A673 (cell line): ENCODE results near the gene MIER2. TPM values are rescaled to one million over a fixed set of nuclear protein-coding genes. Genes with fewer than 3 reads are reported as not detected.

ENCODE experiments used
- BruUV-seq: library from RNA; stranded (reverse); fragments of 400-500 nt; replicated peaks from 2 replicates; lab custom pipeline; 2021; lab: Mats Ljungman, UMichigan
- CTCF ChIA-PET: fragments of 300-600 bp; sonication (Branson Sonifier 250); formaldehyde crosslinking; loops from one replicate; lab custom pipeline; 2022; ENCODE audit warnings: antibody characterized with exemption; lab: Charles Lee
- POLR2A ChIA-PET: fragments of 300-600 bp; sonication (Branson Sonifier 250); formaldehyde crosslinking; loops from one replicate; lab custom pipeline; 2022; ENCODE audit warnings: antibody characterized with exemption; ENCODE audit not compliant: low non-redundant PET; lab: Charles Lee
- DNase-seq: peaks from one replicate; pipeline ENCODE4 v3.0.0-alpha.2; 2015; ENCODE audit warnings: low spot score
- H3K27ac ChIP-seq: fragments of 200-600 bp; sonication (generic); 2 replicates; pipeline ENCODE4 v1.5.1; 2016; ENCODE audit warnings: mixed run types, low read depth, mild to moderate bottlenecking, mixed read lengths, antibody characterized with exemption, low read length; ENCODE audit not compliant: poor library complexity, severe bottlenecking
- H3K27me3 ChIP-seq: fragments of 200-600 bp; sonication (generic); replicated peaks from 2 replicates; pipeline ENCODE4 v1.6.1; 2017; ENCODE audit warnings: mixed run types, low read depth, mild to moderate bottlenecking, mixed read lengths, antibody characterized with exemption, low read length; ENCODE audit not compliant: insufficient read depth, poor library complexity
- H3K36me3 ChIP-seq: fragments of 200-600 bp; sonication (generic); 2 replicates; pipeline ENCODE4 v1.6.1; 2016; ENCODE audit warnings: mixed run types, mild to moderate bottlenecking, mixed read lengths, antibody characterized with exemption, low read length; ENCODE audit not compliant: insufficient read depth, poor library complexity, severe bottlenecking
- H3K4me1 ChIP-seq: fragments of 200-600 bp; sonication (generic); 2 replicates; pipeline ENCODE4 v1.6.1; 2017; ENCODE audit warnings: mixed run types, mild to moderate bottlenecking, mixed read lengths, antibody characterized with exemption, low read length; ENCODE audit not compliant: insufficient read depth, poor library complexity, severe bottlenecking
- H3K4me3 ChIP-seq: fragments of 200-600 bp; sonication (generic); 2 replicates; pipeline ENCODE4 v1.5.1; 2016; ENCODE audit warnings: low read depth, mixed run types, mild to moderate bottlenecking, mixed read lengths, low read length; ENCODE audit not compliant: poor library complexity, severe bottlenecking
- H3K9me3 ChIP-seq: fragments of 200-600 bp; sonication (generic); 2 replicates; pipeline ENCODE4 v1.6.1; 2016; ENCODE audit warnings: mixed run types, low read depth, mild to moderate bottlenecking, mixed read lengths, antibody characterized with exemption, low read length; ENCODE audit not compliant: poor library complexity, severe bottlenecking
- EZH2 ChIP-seq: fragments of 200-600 bp; sonication (generic); IDR thresholded peaks from 2 replicates; pipeline ENCODE4 v1.6.1; 2017; ENCODE audit warnings: borderline replicate concordance, low read depth, mild to moderate bottlenecking, mixed read lengths, antibody characterized with exemption, low read length; ENCODE audit not compliant: poor library complexity, severe bottlenecking
- intact Hi-C: fragments of 100-400 bp; cut with micrococcal nuclease; formaldehyde crosslinking; loops from one replicate; pipeline ENCODE4 v1.10.0; 2022; ENCODE audit not compliant: unreplicated experiment
- total RNA-seq: library from RNA; stranded (reverse); gene quantifications from 2 replicates; pipeline ENCODE4 v1.2.3, GENCODE V29; 2021
- TF ChIP-seq, protein P1 (sequence below): fragments of 300-800, 200-600 bp; sonication (generic); conservative IDR thresholded peaks from 2 replicates; pipeline ENCODE4 v1.5.1; 2017; ENCODE audit warnings: low read depth, mild to moderate bottlenecking, antibody characterized with exemption, low read length, moderate library complexity, mixed read lengths

The MIER2 gene
- total RNA-seq, 1 experiment from 2014 or later: 47.8 TPM

DNA sequence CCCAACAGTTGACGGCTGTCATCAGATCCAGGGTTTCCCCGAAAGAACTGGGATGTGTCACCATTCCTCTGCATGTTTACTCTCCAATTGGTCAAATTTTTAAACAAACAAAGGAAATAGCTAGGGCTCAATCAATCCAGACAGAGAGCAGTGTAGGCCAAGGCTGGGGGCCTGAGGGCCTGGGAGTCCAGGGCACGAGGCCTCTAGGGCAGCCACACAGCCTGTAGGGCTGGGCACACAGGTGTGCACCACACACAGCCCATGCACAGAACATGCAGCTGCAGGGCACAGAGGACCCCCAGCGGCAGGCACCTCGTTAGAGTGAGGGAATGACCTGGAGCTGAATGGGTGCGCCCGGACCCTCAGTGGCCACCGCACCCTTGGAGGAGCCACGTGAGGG is 9.5 kb downstream of the MIER2 start:
- intact Hi-C loops: no loop called here
- ChIA-PET CTCF (no interaction called here), POLR2A (no interaction called here)
- peaks cover 4% of the 10 kb centered on the region for H3K9me3 ChIP-seq
- H3K27ac ChIP-seq: no peak overlapping the region
- no peaks in the 10 kb centered on the region for H3K27me3 ChIP-seq
- DNase-seq: no peak
- TF ChIP-seq, protein P1, sequence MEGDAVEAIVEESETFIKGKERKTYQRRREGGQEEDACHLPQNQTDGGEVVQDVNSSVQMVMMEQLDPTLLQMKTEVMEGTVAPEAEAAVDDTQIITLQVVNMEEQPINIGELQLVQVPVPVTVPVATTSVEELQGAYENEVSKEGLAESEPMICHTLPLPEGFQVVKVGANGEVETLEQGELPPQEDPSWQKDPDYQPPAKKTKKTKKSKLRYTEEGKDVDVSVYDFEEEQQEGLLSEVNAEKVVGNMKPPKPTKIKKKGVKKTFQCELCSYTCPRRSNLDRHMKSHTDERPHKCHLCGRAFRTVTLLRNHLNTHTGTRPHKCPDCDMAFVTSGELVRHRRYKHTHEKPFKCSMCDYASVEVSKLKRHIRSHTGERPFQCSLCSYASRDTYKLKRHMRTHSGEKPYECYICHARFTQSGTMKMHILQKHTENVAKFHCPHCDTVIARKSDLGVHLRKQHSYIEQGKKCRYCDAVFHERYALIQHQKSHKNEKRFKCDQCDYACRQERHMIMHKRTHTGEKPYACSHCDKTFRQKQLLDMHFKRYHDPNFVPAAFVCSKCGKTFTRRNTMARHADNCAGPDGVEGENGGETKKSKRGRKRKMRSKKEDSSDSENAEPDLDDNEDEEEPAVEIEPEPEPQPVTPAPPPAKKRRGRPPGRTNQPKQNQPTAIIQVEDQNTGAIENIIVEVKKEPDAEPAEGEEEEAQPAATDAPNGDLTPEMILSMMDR: no peak
- no peak for TF ChIP-seq EZH2
- no peak overlapping the region for H3K4me3 ChIP-seq
- BruUV-seq: no TSS peak
- H3K36me3 ChIP-seq: peaks cover 26% of the 10 kb centered on the region
- H3K4me1 ChIP-seq: no peaks in the 10 kb centered on the region

DNA sequence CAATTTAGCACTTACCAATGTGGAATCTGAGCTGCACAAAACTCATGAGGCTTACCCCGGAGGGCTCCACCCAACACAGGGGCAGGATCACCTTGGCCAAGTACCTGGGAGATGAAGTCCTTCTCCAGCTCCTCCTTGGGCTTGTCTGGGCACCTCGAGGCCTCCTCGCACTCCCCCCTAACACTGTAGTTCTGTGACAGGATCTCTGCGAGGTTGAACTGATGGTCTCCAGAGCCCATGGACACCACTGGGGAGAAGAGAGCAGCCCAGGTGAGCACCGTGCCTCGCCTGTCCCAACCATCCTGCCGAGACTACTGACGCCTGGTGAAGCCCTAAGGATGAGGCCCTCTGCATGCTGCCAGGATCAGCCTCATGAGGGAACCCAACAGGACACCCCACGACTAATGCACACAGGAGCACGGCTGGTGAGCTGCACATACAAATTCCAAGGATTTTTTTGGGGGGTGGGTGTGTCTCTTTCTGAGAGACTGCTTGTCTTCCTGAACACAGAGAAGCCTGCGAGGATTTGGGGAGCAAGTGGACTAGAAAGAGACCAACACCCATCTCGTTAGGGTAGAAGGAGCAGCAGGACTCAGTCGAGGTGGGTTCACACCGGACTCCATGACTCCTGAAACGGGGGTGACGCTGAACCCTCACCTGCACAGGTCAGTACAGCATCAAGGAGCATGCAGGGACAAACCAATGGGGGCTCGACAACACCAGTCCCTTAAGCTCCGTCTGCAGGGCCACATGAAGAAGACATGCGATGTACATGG is 10.1 kb downstream of the MIER2 start:
- no peak for DNase-seq
- intact Hi-C loops: no loop called here
- POLR2A ChIA-PET: no interaction called here
- TF ChIP-seq EZH2: no peak
- TF ChIP-seq, protein P1: no peak
- H3K4me1 ChIP-seq: no peaks in the 10 kb centered on the region
- peaks cover 28% of the 10 kb centered on the region for H3K36me3 ChIP-seq
- no peaks in the 10 kb centered on the region for H3K27me3 ChIP-seq
- BruUV-seq: no TSS peak
- no peak overlapping the region for H3K4me3 ChIP-seq
- peaks cover 4% of the 10 kb centered on the region for H3K9me3 ChIP-seq
- no peak overlapping the region for H3K27ac ChIP-seq
- CTCF ChIA-PET: no interaction called here

DNA sequence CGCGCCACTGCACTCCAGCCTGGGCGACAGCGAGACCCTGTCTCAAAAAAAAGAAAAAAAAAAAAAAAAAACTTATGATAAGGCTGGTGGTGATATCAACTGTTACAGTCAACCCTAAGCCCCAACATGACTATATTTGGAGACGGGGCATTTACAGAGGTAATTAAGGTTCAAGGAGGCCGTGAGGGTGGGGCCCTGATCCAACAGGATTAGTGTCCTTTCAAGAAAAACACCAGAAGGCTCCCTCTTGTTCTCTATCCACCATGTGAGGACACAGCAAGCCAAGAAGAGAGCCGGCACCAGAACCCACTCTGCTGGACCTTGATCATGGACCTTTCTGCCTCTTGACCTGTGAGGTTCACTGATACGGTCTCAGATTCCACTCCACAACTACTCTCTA is 14.1 kb downstream of the MIER2 start:
- TF ChIP-seq, protein P1: no peak
- no peak for TF ChIP-seq EZH2
- DNase-seq: no peak
- no peak overlapping the region for H3K27ac ChIP-seq
- BruUV-seq: no TSS peak
- H3K9me3 ChIP-seq: peaks cover 4% of the 10 kb centered on the region
- ChIA-PET POLR2A (no interaction called here), CTCF (no interaction called here)
- intact Hi-C loops: no loop called here
- H3K4me3 ChIP-seq: no peak overlapping the region
- H3K36me3 ChIP-seq: peaks cover 66% of the 10 kb centered on the region
- no peaks in the 10 kb centered on the region for H3K27me3 ChIP-seq
- H3K4me1 ChIP-seq: no peaks in the 10 kb centered on the region
